Vagina (tissue), 2 donors: ENCODE measurements around the gene CLPTM1L. TPM values are rescaled to one million over a fixed set of nuclear protein-coding genes. Genes with fewer than 3 reads are reported as not detected.

Experiments used
- DNase-seq, 2 donors: peaks; one replicate each; pipeline ENCODE4 v3.0.0-alpha.2; 2017; ENCODE audit errors: extremely low spot score in 2 of 2
- H3K27ac ChIP-seq: fragments of 200-600 bp; sonication (generic); one replicate; pipeline ENCODE4 v1.5.1; 2019
- H3K27me3 ChIP-seq: fragments of 200-600 bp; sonication (generic); one replicate; pipeline ENCODE4 v1.5.1; 2019
- H3K36me3 ChIP-seq, 2 donors: fragments of 200-600 bp; sonication (generic); one replicate each; pipeline ENCODE4 v1.5.1; 2017 to 2019
- H3K4me1 ChIP-seq: fragments of 200-600 bp; sonication (generic); one replicate; pipeline ENCODE4 v1.5.1; 2019
- H3K4me3 ChIP-seq, 2 donors: fragments of 200-600 bp; sonication (generic); 1 replicate in 1 of 2; 2 replicates in 1 of 2; pipeline ENCODE4 v1.5.1; 2016 to 2019
- H3K9me3 ChIP-seq: fragments of 200-600 bp; sonication (generic); one replicate; pipeline ENCODE4 v1.5.1; 2019
- CTCF ChIP-seq, 3 experiments: fragments of 450-650 bp in 2 of 3; fragments of 200-600 bp in 1 of 3; sonication (generic) in 1 of 3; IDR thresholded peaks; one replicate each; pipeline ENCODE4 v1.5.1; 2017 to 2019; ENCODE audit warnings: antibody characterized with exemption in 3 of 3, mild to moderate bottlenecking in 2 of 3, moderate library complexity in 2 of 3
- POLR2A ChIP-seq, 2 donors: fragments of 450-650 bp; IDR thresholded peaks; one replicate each; pipeline ENCODE4 v1.6.1; 2017; ENCODE audit warnings: antibody characterized with exemption in 2 of 2, mild to moderate bottlenecking in 2 of 2, moderate library complexity in 2 of 2
- POLR2AphosphoS5 ChIP-seq, 2 donors: sonication (generic); formaldehyde crosslinking; IDR thresholded peaks; one replicate each; pipeline ENCODE4 v1.9.0; 2017; ENCODE audit warnings: antibody characterized with exemption in 2 of 2, mild to moderate bottlenecking in 2 of 2, low read depth in 1 of 2; ENCODE audit not compliant: insufficient read depth in 1 of 2
- intact Hi-C: fragments of 100-400 bp; cut with DNase I; formaldehyde crosslinking; loops from one replicate; pipeline ENCODE4 v1.15.1; 2023
- total RNA-seq: library from RNA; depleted of rRNA; stranded (reverse); fragments of >200 nt; gene quantifications from one replicate; pipeline ENCODE4 v1.2.3, GENCODE V29; 2016

The CLPTM1L gene
- total RNA-seq, 1 donor from 2014 or later, result 40.0 TPM

GRCh38 chr5:1356873-1357787 lies 12.2 kb upstream of the CLPTM1L start:
- H3K27ac ChIP-seq, result no peak overlapping the region
- DNase-seq, result no peak
- TF ChIP-seq POLR2A (IDR thresholded peaks at IDR 0.05), result no peak
- TF ChIP-seq CTCF (IDR thresholded peaks at IDR 0.05), result no peak
- TF ChIP-seq POLR2AphosphoS5 (IDR thresholded peaks at IDR 0.05; ENCODE audit: insufficient read depth in 1 of 2, low read depth in 1 of 2), result no peak
- H3K4me1 ChIP-seq, result no peaks in the 10 kb centered on the region
- H3K27me3 ChIP-seq, result no peaks in the 10 kb centered on the region
- intact Hi-C loops, result no loop called here
- H3K36me3 ChIP-seq, result no peaks in the 10 kb centered on the region
- H3K9me3 ChIP-seq, result no peaks in the 10 kb centered on the region
- H3K4me3 ChIP-seq, result no peak overlapping the region

- no peak for DNase-seq
- no peak for TF ChIP-seq POLR2AphosphoS5 (IDR thresholded peaks at IDR 0.05; ENCODE audit: insufficient read depth in 1 of 2, low read depth in 1 of 2)
- TF ChIP-seq POLR2A (IDR thresholded peaks at IDR 0.05), result no peak
- TF ChIP-seq CTCF (IDR thresholded peaks at IDR 0.05), result no peak
- no peaks in the 10 kb centered on the region for H3K27me3 ChIP-seq
- H3K27ac ChIP-seq, result no peak overlapping the region
- intact Hi-C loops, result no loop called here
- H3K4me3 ChIP-seq, result no peak overlapping the region
- H3K36me3 ChIP-seq, result no peaks in the 10 kb centered on the region
- H3K9me3 ChIP-seq, result no peaks in the 10 kb centered on the region
- H3K4me1 ChIP-seq, result no peaks in the 10 kb centered on the region
These were observed 9.7 kb upstream of the CLPTM1L start for GRCh38 chr5:1354576-1354975.

GRCh38 chr5:1352231-1353219 lies 7.6 kb upstream of the CLPTM1L start:
- intact Hi-C loops, result no loop called here
- DNase-seq, result no peak
- H3K4me1 ChIP-seq, result no peaks in the 10 kb centered on the region
- no peaks in the 10 kb centered on the region for H3K27me3 ChIP-seq
- H3K9me3 ChIP-seq, result no peaks in the 10 kb centered on the region
- H3K4me3 ChIP-seq, result no peak overlapping the region
- H3K27ac ChIP-seq, result no peak overlapping the region
- TF ChIP-seq CTCF (IDR thresholded peaks at IDR 0.05) (no peak), POLR2AphosphoS5 (IDR thresholded peaks at IDR 0.05; ENCODE audit: insufficient read depth in 1 of 2, low read depth in 1 of 2) (no peak), POLR2A (IDR thresholded peaks at IDR 0.05) (no peak)
- no peaks in the 10 kb centered on the region for H3K36me3 ChIP-seq

- H3K9me3 ChIP-seq, result no peaks in the 10 kb centered on the region
- H3K27ac ChIP-seq, result no peak overlapping the region
- intact Hi-C loops, result no loop called here
- no peak overlapping the region for H3K4me3 ChIP-seq
- no peaks in the 10 kb centered on the region for H3K36me3 ChIP-seq
- H3K4me1 ChIP-seq, result peaks cover under 1% of the 10 kb centered on the region
- TF ChIP-seq POLR2AphosphoS5 (IDR thresholded peaks at IDR 0.05; ENCODE audit: insufficient read depth in 1 of 2, low read depth in 1 of 2), result no peak
- no peak for TF ChIP-seq POLR2A (IDR thresholded peaks at IDR 0.05)
- TF ChIP-seq CTCF (IDR thresholded peaks at IDR 0.05), result no peak
- no peaks in the 10 kb centered on the region for H3K27me3 ChIP-seq
- no peak for DNase-seq
These were observed 6.3 kb upstream of the CLPTM1L start for GRCh38 chr5:1351156-1351555.
